H1 (cell line): ENCODE data around the gene DCAF15.

ENCODE experiments used
- ATF2 ChIP-seq: IDR thresholded peaks from 2 replicates; pipeline ENCODE4 v1.6.1; 2012; ENCODE audit warnings: low read length, inconsistent platforms
- CHD2 ChIP-seq: IDR thresholded peaks from 2 replicates; pipeline ENCODE4 v1.6.1; 2012; ENCODE audit warnings: low read length, improper control_type of control experiment
- CREB1 ChIP-seq: IDR thresholded peaks from 2 replicates; pipeline ENCODE4 v1.6.1; 2012; ENCODE audit warnings: inconsistent platforms
- CTCF ChIP-seq, 3 experiments: IDR thresholded peaks; 1 replicate in 2 of 3; 2 replicates in 1 of 3; pipeline versions ENCODE4 v1.5.1 to v1.6.1; 2011; ENCODE audit warnings: low read length in 3 of 3, mild to moderate bottlenecking in 3 of 3, inconsistent platforms in 2 of 3, low read depth in 1 of 3, moderate library complexity in 1 of 3; ENCODE audit not compliant: insufficient read depth in 1 of 3; ENCODE audit errors: control extremely low read depth in 1 of 3
- MAFK ChIP-seq: IDR thresholded peaks from 2 replicates; pipeline ENCODE4 v1.6.1; 2012; ENCODE audit warnings: low read depth, mild to moderate bottlenecking, improper control_type of control experiment, low read length
- MAX ChIP-seq: IDR thresholded peaks from 2 replicates; pipeline ENCODE4 v1.6.1; 2012; ENCODE audit warnings: inconsistent platforms
- NRF1 ChIP-seq: IDR thresholded peaks from 2 replicates; pipeline ENCODE4 v1.6.1; 2011; ENCODE audit warnings: mild to moderate bottlenecking, low read depth, low read length, improper control_type of control experiment
- POLR2A ChIP-seq, 2 experiments: IDR thresholded peaks; 1 replicate in 1 of 2; 2 replicates in 1 of 2; pipeline ENCODE4 v1.6.1; 2011; ENCODE audit warnings: low read depth in 2 of 2, low read length in 2 of 2, mild to moderate bottlenecking in 2 of 2; ENCODE audit errors: control extremely low read depth in 1 of 2
- SAP30 ChIP-seq: fragments of 300-600 bp; sonication (generic); IDR thresholded peaks from 2 replicates; pipeline ENCODE4 v1.7.1; 2012; ENCODE audit warnings: low read length, moderate library complexity, mild to moderate bottlenecking, inconsistent platforms; ENCODE audit not compliant: insufficient read depth, insufficient replicate concordance
- TBP ChIP-seq: IDR thresholded peaks from 2 replicates; pipeline ENCODE4 v1.6.1; 2011; ENCODE audit warnings: low read depth, low read length, improper control_type of control experiment
- TCF12 ChIP-seq: IDR thresholded peaks from 2 replicates; pipeline ENCODE4 v1.6.1; 2011; ENCODE audit warnings: low read depth, mild to moderate bottlenecking, low read length
- YY1 ChIP-seq: IDR thresholded peaks from 2 replicates; pipeline ENCODE4 v1.6.1; 2011; ENCODE audit warnings: low read depth, mild to moderate bottlenecking, low read length
- ZNF274 ChIP-seq: IDR thresholded peaks from 2 replicates; pipeline ENCODE4 v1.7.0; 2012; ENCODE audit warnings: low read length, borderline replicate concordance; ENCODE audit errors: extremely low read depth

- TF ChIP-seq MAFK: no peak
- peak in 1 of 2 experiments; percentile 61; a peak in 2 of 3 replicates for TF ChIP-seq POLR2A (IDR thresholded peaks at IDR 0.05; ENCODE audit: control extremely low read depth in 1 of 2, low read depth in 2 of 2, low read length in 2 of 2)
- peak in 1 of 3 experiments; percentile 11; a peak in 1 of 4 replicates for TF ChIP-seq CTCF (IDR thresholded peaks at IDR 0.05; ENCODE audit: control extremely low read depth in 1 of 3, insufficient read depth in 1 of 3, low read depth in 1 of 3, low read length in 3 of 3)
- no peak for TF ChIP-seq YY1
- no peak for TF ChIP-seq TCF12
- TF ChIP-seq CREB1: no peak
- no peak for TF ChIP-seq ZNF274
- no peak for TF ChIP-seq SAP30
- no peak for TF ChIP-seq CHD2
- no peak for TF ChIP-seq NRF1
- TF ChIP-seq TBP: no peak
- no peak for TF ChIP-seq MAX
- TF ChIP-seq ATF2: no peak
These were observed 722 bp downstream of the DCAF15 start for GRCh38 chr19:13952931-13953531.
